NT2/D1 (cell line): ENCODE measurements around the gene NAA15.

ENCODE experiments used
- SUZ12 ChIP-seq: IDR thresholded peaks from 2 replicates; pipeline ENCODE4 v1.6.1; 2011; ENCODE audit not compliant: insufficient read length, insufficient read depth; ENCODE audit errors: extremely low read depth
- YY1 ChIP-seq: IDR thresholded peaks from 2 replicates; pipeline ENCODE4 v1.6.1; 2011; ENCODE audit not compliant: insufficient read length, insufficient read depth
- ZNF274 ChIP-seq: IDR thresholded peaks from 2 replicates; pipeline ENCODE4 v1.6.1; 2011; ENCODE audit warnings: mild to moderate bottlenecking, low read depth, low read length

- TF ChIP-seq YY1 (no peak), ZNF274 (no peak), SUZ12 (no peak)
Measured at GRCh38 chr4:139438141-139438540, 136.8 kb downstream of the NAA15 start.
